Activated T-helper 2 cell treated with anti-CD3 and anti-CD28 coated beads, Interferon-gamma antibody, Interleukin-2, Interleukin-4, amounts not matched to agents 10 μg/mL and 5 μg/mL and 100 μg/mL, durations not matched to agents 14 hours and 24 hours and 36 hours (primary cell): ENCODE measurements around the gene KRT6A. TPM values are rescaled to one million over a fixed set of nuclear protein-coding genes. Genes with fewer than 3 reads are reported as not detected.

Experiments used
- DNase-seq: peaks from one replicate; pipeline ENCODE4 v3.0.0; 2021; ENCODE audit warnings: low spot score
- H3K27ac Mint-ChIP-seq: one replicate; pipeline ENCODE4 v1.8.0; 2021; ENCODE audit warnings: mixed read lengths
- H3K27me3 Mint-ChIP-seq: one replicate; pipeline ENCODE4 v1.8.0; 2021; ENCODE audit warnings: low read depth, mixed read lengths
- H3K36me3 Mint-ChIP-seq: one replicate; pipeline ENCODE4 v1.8.0; 2021; ENCODE audit warnings: low read depth, mixed read lengths
- H3K4me1 Mint-ChIP-seq: one replicate; pipeline ENCODE4 v1.8.0; 2021; ENCODE audit warnings: low read depth, mixed read lengths
- H3K4me3 Mint-ChIP-seq: one replicate; pipeline ENCODE4 v1.8.0; 2021; ENCODE audit warnings: low read depth, mild to moderate bottlenecking, moderate library complexity, mixed read lengths
- H3K9me3 Mint-ChIP-seq: one replicate; pipeline ENCODE4 v1.8.0; 2021; ENCODE audit warnings: mixed read lengths
- intact Hi-C: fragments of 100-400 bp; cut with micrococcal nuclease; formaldehyde crosslinking; loops from one replicate; pipeline ENCODE4 v1.15.1; 2023
- total RNA-seq: library from RNA; stranded (reverse); gene quantifications from 2 replicates; pipeline ENCODE4 v1.2.3, GENCODE V29; 2022

Gene KRT6A
- total RNA-seq, 1 donor from 2014 or later = not detected

- intact Hi-C loops = no loop called here
- no peaks in the 10 kb centered on the region for H3K27me3 Mint-ChIP-seq
- no peak overlapping the region for H3K4me3 Mint-ChIP-seq
- no peaks in the 10 kb centered on the region for H3K36me3 Mint-ChIP-seq
- peaks cover 5% of the 10 kb centered on the region for H3K4me1 Mint-ChIP-seq
- DNase-seq = no peak
- H3K27ac Mint-ChIP-seq = no peak overlapping the region
- H3K9me3 Mint-ChIP-seq = no peaks in the 10 kb centered on the region
These were observed 37.3 kb upstream of the KRT6A start for GRCh38 chr12:52530366-52530765.

- Mint-ChIP-seq H3K9me3 (no peaks in the 10 kb centered on the region), H3K4me1 (peaks cover 5% of the 10 kb centered on the region), H3K27me3 (no peaks in the 10 kb centered on the region), H3K4me3 (no peak overlapping the region), H3K27ac (no peak overlapping the region), H3K36me3 (no peaks in the 10 kb centered on the region)
- intact Hi-C loops = no loop called here
- no peak for DNase-seq
These were observed 36.8 kb upstream of the KRT6A start for GRCh38 chr12:52529846-52530245.

- intact Hi-C loops = no loop called here
- peaks cover 5% of the 10 kb centered on the region for H3K4me1 Mint-ChIP-seq
- no peaks in the 10 kb centered on the region for H3K36me3 Mint-ChIP-seq
- no peak overlapping the region for H3K27ac Mint-ChIP-seq
- H3K4me3 Mint-ChIP-seq = no peak overlapping the region
- no peaks in the 10 kb centered on the region for H3K27me3 Mint-ChIP-seq
- DNase-seq = no peak
- H3K9me3 Mint-ChIP-seq = no peaks in the 10 kb centered on the region
These were observed 36.4 kb upstream of the KRT6A start for GRCh38 chr12:52529417-52529816.

DNA sequence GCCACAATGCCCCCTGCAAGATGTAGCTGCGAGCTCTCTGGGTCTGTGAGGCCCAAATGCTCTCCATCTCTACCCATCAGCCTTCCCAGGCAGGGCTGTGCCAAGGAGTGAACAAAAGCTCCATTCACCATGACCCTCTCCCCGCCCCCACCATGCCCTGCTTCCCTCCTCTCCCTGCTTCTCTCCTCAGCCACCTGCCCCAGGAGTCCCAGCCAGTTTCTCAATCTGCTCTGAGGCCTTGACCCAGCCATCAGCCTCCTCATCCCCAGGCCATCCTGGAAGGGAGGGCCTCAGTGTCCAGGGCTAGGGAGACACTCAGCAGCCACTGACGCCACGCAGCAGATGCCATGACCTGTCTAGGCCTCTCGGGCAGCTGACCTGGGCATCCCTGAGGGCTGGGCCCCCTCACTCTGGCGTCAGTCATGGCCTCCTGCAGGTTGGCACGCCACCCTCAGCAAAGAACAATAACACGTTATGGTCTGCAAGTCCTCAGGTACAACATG is 35.6 kb upstream of the KRT6A start:
- Mint-ChIP-seq H3K9me3 (no peaks in the 10 kb centered on the region), H3K4me3 (no peak overlapping the region), H3K27ac (no peak overlapping the region), H3K36me3 (no peaks in the 10 kb centered on the region), H3K27me3 (no peaks in the 10 kb centered on the region), H3K4me1 (peaks cover 5% of the 10 kb centered on the region)
- no peak for DNase-seq
- intact Hi-C loops = no loop called here

- H3K36me3 Mint-ChIP-seq = no peaks in the 10 kb centered on the region
- H3K9me3 Mint-ChIP-seq = no peaks in the 10 kb centered on the region
- H3K4me1 Mint-ChIP-seq = peaks cover 5% of the 10 kb centered on the region
- intact Hi-C loops = no loop called here
- no peak overlapping the region for H3K4me3 Mint-ChIP-seq
- no peak overlapping the region for H3K27ac Mint-ChIP-seq
- H3K27me3 Mint-ChIP-seq = no peaks in the 10 kb centered on the region
- no peak for DNase-seq
These were observed 34.2 kb upstream of the KRT6A start for GRCh38 chr12:52527121-52527800.

DNA sequence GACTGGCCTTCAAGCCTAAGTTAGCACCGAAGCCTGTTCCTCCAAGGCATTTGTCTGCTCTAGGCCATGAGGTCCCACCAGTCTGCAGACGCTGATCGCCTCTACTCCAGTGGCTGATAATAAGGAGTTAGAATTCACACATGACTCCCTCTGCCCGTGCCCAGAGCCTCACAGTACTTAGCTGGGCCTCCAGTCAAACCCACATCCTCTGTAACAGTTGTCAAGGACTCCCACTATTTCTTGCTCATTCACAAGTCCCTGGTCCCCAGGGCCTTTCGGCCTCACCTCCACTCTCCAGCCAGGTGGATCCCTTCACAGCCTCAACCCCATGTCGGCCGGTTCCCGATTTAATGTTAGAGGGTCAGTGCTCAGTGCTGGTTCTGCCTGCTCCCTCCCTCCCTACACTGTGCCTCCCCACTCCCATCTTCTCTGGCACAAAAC is 33.5 kb upstream of the KRT6A start:
- Mint-ChIP-seq H3K4me1 (peaks cover 5% of the 10 kb centered on the region), H3K27ac (no peak overlapping the region), H3K9me3 (no peaks in the 10 kb centered on the region), H3K27me3 (no peaks in the 10 kb centered on the region), H3K36me3 (no peaks in the 10 kb centered on the region), H3K4me3 (no peak overlapping the region)
- DNase-seq = no peak
- intact Hi-C loops = no loop called here

GRCh38 chr12:52525661-52526499 is 32.8 kb upstream of the KRT6A start:
- H3K27me3 Mint-ChIP-seq = no peaks in the 10 kb centered on the region
- peaks cover 5% of the 10 kb centered on the region for H3K4me1 Mint-ChIP-seq
- no peak overlapping the region for H3K27ac Mint-ChIP-seq
- no peak for DNase-seq
- no peaks in the 10 kb centered on the region for H3K9me3 Mint-ChIP-seq
- no peak overlapping the region for H3K4me3 Mint-ChIP-seq
- no peaks in the 10 kb centered on the region for H3K36me3 Mint-ChIP-seq
- intact Hi-C loops = no loop called here

DNA sequence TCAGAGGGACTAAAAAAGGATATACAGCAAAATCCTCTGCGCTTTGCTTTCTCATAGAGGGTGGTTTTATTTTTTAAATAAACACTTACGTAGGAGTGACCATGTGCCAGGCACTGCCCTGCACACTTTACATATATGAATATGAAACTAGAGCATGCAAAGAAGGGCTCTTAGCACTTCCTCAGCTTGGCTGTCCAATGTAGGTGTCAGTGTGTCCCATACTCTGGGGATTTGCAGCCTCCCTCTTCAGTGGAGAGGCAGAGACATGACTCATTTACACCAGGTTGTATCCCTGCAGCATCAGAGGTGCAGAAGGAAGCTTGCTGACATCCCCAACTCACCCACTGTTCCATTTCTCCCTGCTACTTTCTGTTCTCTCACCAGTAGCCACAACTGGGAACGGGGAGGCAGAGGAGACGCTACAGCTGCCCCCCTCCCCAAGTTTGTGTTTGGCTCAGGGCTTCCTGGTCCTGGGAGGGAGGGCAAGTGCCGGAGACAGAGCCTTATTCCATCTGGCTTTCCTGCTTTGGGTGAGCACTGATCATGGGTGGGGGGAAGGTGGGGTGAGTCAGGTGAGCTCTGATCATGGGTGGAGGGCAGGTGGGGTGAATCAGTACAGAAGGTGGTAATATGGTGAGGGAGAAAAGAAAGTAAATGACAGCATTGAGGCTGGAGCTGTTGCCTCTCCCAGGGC is 32.0 kb upstream of the KRT6A start:
- H3K27ac Mint-ChIP-seq = no peak overlapping the region
- peaks cover 5% of the 10 kb centered on the region for H3K4me1 Mint-ChIP-seq
- H3K27me3 Mint-ChIP-seq = no peaks in the 10 kb centered on the region
- H3K9me3 Mint-ChIP-seq = no peaks in the 10 kb centered on the region
- H3K4me3 Mint-ChIP-seq = no peak overlapping the region
- intact Hi-C loops = no loop called here
- DNase-seq = no peak
- no peaks in the 10 kb centered on the region for H3K36me3 Mint-ChIP-seq

DNA sequence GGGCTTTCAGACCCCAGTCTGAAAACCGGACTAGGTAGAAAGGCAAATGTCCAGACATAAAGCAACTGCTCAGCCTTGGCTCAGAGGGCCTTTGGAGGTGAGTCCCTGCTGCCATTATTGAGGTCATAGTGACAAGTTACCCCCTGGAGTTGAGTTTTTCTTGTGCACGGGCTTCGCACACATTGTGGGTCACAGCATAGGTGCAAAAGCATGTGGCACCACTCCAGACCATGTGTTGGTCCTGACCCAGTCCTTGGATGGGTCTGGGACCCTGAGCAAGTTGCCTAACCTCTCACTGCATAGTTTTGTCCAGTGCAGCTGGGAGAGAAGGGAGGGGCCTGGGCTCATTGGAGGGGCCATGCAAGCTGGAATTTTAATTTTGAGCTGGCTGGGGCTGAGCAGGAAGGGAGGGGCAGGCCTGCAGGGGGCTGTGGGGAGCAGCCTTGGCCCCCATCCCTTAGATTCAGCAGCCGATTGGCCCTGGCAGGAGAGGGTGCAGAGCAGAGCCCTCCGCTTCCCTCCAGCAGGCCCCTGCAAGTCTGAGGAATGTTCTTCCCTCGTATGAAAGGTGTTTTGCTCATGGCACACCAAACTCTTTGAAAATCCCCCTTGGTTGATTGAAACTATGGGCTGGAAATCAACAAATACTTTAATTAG is 31.3 kb upstream of the KRT6A start:
- peaks cover 5% of the 10 kb centered on the region for H3K4me1 Mint-ChIP-seq
- no peaks in the 10 kb centered on the region for H3K27me3 Mint-ChIP-seq
- no peak for DNase-seq
- intact Hi-C loops = no loop called here
- H3K9me3 Mint-ChIP-seq = no peaks in the 10 kb centered on the region
- no peaks in the 10 kb centered on the region for H3K36me3 Mint-ChIP-seq
- H3K4me3 Mint-ChIP-seq = no peak overlapping the region
- H3K27ac Mint-ChIP-seq = no peak overlapping the region

GRCh38 chr12:52523824-52524223 is 30.8 kb upstream of the KRT6A start:
- DNase-seq = no peak
- no peaks in the 10 kb centered on the region for H3K27me3 Mint-ChIP-seq
- H3K4me1 Mint-ChIP-seq = peaks cover 5% of the 10 kb centered on the region
- no peaks in the 10 kb centered on the region for H3K9me3 Mint-ChIP-seq
- no peaks in the 10 kb centered on the region for H3K36me3 Mint-ChIP-seq
- intact Hi-C loops = no loop called here
- H3K4me3 Mint-ChIP-seq = no peak overlapping the region
- no peak overlapping the region for H3K27ac Mint-ChIP-seq

- no peaks in the 10 kb centered on the region for H3K9me3 Mint-ChIP-seq
- H3K27me3 Mint-ChIP-seq = no peaks in the 10 kb centered on the region
- no peak overlapping the region for H3K27ac Mint-ChIP-seq
- no peaks in the 10 kb centered on the region for H3K36me3 Mint-ChIP-seq
- no peak overlapping the region for H3K4me3 Mint-ChIP-seq
- H3K4me1 Mint-ChIP-seq = peaks cover 5% of the 10 kb centered on the region
- intact Hi-C loops = no loop called here
- no peak for DNase-seq
These were observed 29.4 kb upstream of the KRT6A start for GRCh38 chr12:52522346-52523011.

GRCh38 chr12:52521568-52522266 is 28.7 kb upstream of the KRT6A start:
- intact Hi-C loops = no loop called here
- Mint-ChIP-seq H3K4me3 (no peak overlapping the region), H3K27me3 (no peaks in the 10 kb centered on the region), H3K4me1 (peaks cover 1% of the 10 kb centered on the region), H3K36me3 (no peaks in the 10 kb centered on the region), H3K27ac (no peak overlapping the region), H3K9me3 (no peaks in the 10 kb centered on the region)
- no peak for DNase-seq
